ENCODE results near the gene LRMDA. TPM values are rescaled to one million over a fixed set of nuclear protein-coding genes. Genes with fewer than 3 reads are reported as not detected.

The LRMDA gene
- polyA plus RNA-seq, 1 donor (not counting 4 experiments of a cell fraction or from before 2014, with no cell fraction given): not detected

DNA sequence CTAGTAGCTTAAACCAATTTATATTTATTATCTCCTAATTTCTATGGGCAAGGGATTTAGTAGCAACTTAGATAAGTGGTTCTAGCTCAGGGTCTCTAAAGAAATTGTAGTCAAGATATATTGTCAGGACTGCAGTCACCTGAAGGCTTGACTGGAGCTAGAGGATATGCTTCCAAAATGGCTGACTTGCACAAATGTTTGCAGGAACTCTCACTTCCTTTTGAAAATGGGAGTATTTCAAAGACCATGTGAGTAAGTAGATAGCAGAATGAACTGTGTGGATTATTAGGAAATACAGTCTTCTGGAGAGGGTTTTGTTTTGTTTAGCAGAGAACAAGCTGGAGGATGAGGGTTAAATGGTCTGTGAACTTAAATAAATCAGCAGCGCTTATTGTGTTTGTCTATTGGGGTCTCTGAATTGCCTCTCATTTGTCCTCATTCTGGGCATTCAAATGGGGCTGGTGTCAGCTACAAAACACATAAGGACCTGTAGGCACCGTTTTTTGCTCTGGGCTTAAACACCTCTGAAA, 524.6 kb downstream of the LRMDA start:
- DNase-seq (ENCODE audit: low read depth, low spot score) (no peak), FAIRE-seq (no peak)
- Histone ChIP-seq H3K9ac (ENCODE audit: control insufficient read depth, extremely low read depth, insufficient read depth, low read length) (no peak overlapping the region), H4K20me1 (ENCODE audit: control insufficient read depth, extremely low read depth, insufficient read depth, low read length) (no peaks in the 10 kb centered on the region), H3K27ac (ENCODE audit: control insufficient read depth, insufficient read depth, low read length) (no peak overlapping the region), H3K9me3 (ENCODE audit: control insufficient read depth, low read depth, low read length) (no peaks in the 10 kb centered on the region), H3K36me3 (ENCODE audit: control insufficient read depth in 2 of 2, extremely low read depth in 1 of 2, insufficient read depth in 2 of 2, low read length in 2 of 2) (no peaks in the 10 kb centered on the region), H3K27me3 (ENCODE audit: control insufficient read depth, extremely low read depth, insufficient read depth, low read length) (no peaks in the 10 kb centered on the region), H2AFZ (ENCODE audit: control insufficient read depth, low read length) (no peak overlapping the region), H3K4me3 (ENCODE audit: control insufficient read depth in 2 of 3, extremely low read depth in 1 of 3, insufficient read depth in 2 of 3, low read depth in 1 of 3, low read length in 3 of 3) (no peak overlapping the region), H3K9me1 (ENCODE audit: control insufficient read depth, extremely low read depth, insufficient read depth, low read length) (no peaks in the 10 kb centered on the region), H3K79me2 (ENCODE audit: control insufficient read depth, insufficient read depth, low read length) (no peaks in the 10 kb centered on the region), H3K4me1 (ENCODE audit: control insufficient read depth, extremely low read depth, insufficient read depth, low read length) (no peaks in the 10 kb centered on the region), H3K4me2 (ENCODE audit: control insufficient read depth, extremely low read depth, insufficient read depth, low read depth, low read length) (no peak overlapping the region)
- dilution Hi-C loops (cut with MboI; ENCODE audit: extremely low pct_ligation_motif_present, low sequenced_read_pairs): no loop called here
- no peak for TF ChIP-seq EZH2 (IDR thresholded peaks at IDR 0.05; ENCODE audit: low read length)
- TF ChIP-seq, protein P1, sequence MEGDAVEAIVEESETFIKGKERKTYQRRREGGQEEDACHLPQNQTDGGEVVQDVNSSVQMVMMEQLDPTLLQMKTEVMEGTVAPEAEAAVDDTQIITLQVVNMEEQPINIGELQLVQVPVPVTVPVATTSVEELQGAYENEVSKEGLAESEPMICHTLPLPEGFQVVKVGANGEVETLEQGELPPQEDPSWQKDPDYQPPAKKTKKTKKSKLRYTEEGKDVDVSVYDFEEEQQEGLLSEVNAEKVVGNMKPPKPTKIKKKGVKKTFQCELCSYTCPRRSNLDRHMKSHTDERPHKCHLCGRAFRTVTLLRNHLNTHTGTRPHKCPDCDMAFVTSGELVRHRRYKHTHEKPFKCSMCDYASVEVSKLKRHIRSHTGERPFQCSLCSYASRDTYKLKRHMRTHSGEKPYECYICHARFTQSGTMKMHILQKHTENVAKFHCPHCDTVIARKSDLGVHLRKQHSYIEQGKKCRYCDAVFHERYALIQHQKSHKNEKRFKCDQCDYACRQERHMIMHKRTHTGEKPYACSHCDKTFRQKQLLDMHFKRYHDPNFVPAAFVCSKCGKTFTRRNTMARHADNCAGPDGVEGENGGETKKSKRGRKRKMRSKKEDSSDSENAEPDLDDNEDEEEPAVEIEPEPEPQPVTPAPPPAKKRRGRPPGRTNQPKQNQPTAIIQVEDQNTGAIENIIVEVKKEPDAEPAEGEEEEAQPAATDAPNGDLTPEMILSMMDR (optimal IDR thresholded peaks at IDR 0.05 in 1 of 3, IDR thresholded peaks at IDR 0.05 in 1 of 3, conservative IDR thresholded peaks at IDR 0.05 in 1 of 3; ENCODE audit: extremely low read depth in 1 of 3, insufficient read depth in 2 of 3, low read length in 3 of 3): no peak

DNA sequence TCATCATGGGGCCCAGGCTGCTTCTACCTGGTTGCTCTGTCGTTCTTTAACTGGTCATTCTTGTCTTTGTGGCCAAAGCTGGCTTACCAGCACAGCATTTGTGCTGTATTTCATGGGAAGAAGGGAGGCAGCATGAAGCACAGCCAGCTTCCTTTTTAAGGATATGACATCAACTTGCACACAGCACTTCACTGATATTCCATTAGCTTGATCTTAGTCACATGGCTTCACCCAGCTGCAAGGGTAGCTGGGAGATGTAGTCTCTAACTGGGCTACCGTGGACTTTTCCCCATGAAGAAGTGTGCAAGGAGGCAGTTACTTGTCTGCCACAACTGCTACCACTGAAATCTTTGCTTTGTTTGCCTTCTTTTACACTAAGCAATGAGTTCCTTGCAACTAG, 525.2 kb downstream of the LRMDA start:
- Histone ChIP-seq H3K9ac (ENCODE audit: control insufficient read depth, extremely low read depth, insufficient read depth, low read length) (no peak overlapping the region), H3K79me2 (ENCODE audit: control insufficient read depth, insufficient read depth, low read length) (no peaks in the 10 kb centered on the region), H2AFZ (ENCODE audit: control insufficient read depth, low read length) (no peak overlapping the region), H3K27me3 (ENCODE audit: control insufficient read depth, extremely low read depth, insufficient read depth, low read length) (no peaks in the 10 kb centered on the region), H3K27ac (ENCODE audit: control insufficient read depth, insufficient read depth, low read length) (no peak overlapping the region), H3K4me1 (ENCODE audit: control insufficient read depth, extremely low read depth, insufficient read depth, low read length) (no peaks in the 10 kb centered on the region), H3K4me2 (ENCODE audit: control insufficient read depth, extremely low read depth, insufficient read depth, low read depth, low read length) (no peak overlapping the region), H3K36me3 (ENCODE audit: control insufficient read depth in 2 of 2, extremely low read depth in 1 of 2, insufficient read depth in 2 of 2, low read length in 2 of 2) (no peaks in the 10 kb centered on the region), H4K20me1 (ENCODE audit: control insufficient read depth, extremely low read depth, insufficient read depth, low read length) (no peaks in the 10 kb centered on the region), H3K9me3 (ENCODE audit: control insufficient read depth, low read depth, low read length) (no peaks in the 10 kb centered on the region), H3K4me3 (ENCODE audit: control insufficient read depth in 2 of 3, extremely low read depth in 1 of 3, insufficient read depth in 2 of 3, low read depth in 1 of 3, low read length in 3 of 3) (no peak overlapping the region), H3K9me1 (ENCODE audit: control insufficient read depth, extremely low read depth, insufficient read depth, low read length) (no peaks in the 10 kb centered on the region)
- DNase-seq (ENCODE audit: low read depth, low spot score): no peak
- TF ChIP-seq EZH2 (IDR thresholded peaks at IDR 0.05; ENCODE audit: low read length): no peak
- TF ChIP-seq, protein P1 (optimal IDR thresholded peaks at IDR 0.05 in 1 of 3, IDR thresholded peaks at IDR 0.05 in 1 of 3, conservative IDR thresholded peaks at IDR 0.05 in 1 of 3; ENCODE audit: extremely low read depth in 1 of 3, insufficient read depth in 2 of 3, low read length in 3 of 3): no peak
- dilution Hi-C loops (cut with MboI; ENCODE audit: extremely low pct_ligation_motif_present, low sequenced_read_pairs): no loop called here
- no peak for FAIRE-seq

Measured in keratinocyte (primary cell).